ENCODE measurements around the gene PREPL.

The PREPL gene

DNA sequence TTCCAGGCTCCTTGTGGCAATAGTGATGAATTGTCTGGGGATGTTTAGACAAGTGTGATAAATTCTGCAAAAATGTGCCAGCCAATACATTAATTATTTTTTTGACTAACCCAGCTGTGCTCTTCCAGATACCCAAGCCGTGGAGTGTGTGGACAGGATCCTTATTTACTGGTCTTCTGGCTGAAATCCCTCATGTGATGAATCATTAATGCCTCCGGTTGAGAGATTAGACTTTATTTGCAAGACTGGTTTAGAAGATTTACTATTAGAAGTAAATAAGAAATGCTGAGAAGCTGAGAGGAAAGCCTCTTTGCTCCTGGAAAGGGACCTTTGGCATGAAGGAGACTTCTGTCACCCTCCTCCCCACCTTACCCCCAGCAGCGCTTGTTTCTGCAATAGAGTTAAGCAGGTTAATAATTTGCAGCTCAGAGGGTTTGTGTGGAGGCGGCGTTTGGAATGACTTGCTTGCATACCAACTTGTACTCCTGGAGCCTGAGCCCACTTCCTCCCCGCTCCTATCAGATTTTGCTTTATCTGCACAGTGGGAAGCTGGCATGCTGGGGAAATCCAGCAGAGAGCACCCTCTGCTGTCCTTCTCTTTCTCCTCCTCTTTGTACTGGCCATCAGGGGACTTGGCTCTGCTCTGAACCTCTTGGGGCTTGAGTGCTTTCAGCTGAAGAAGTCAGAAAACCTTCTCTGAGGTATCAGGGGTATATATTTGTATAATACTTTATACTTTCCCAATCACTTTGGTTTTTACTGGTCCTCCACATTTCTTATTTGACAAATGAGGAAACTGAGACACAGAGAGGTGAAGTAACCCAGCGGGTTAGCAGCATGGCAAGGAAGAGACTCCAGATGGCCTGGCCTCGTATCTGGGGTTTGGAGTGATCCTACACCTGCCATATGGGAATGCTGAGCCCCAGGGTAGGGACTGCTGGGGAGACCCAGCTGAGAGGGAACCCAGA lies 69.7 kb downstream of the PREPL start:
- DNase-seq, result peak; percentile 24 to 31

GRCh38 chr2:44290261-44290660 lies 71.0 kb downstream of the PREPL start:
- no peak for DNase-seq

DNA sequence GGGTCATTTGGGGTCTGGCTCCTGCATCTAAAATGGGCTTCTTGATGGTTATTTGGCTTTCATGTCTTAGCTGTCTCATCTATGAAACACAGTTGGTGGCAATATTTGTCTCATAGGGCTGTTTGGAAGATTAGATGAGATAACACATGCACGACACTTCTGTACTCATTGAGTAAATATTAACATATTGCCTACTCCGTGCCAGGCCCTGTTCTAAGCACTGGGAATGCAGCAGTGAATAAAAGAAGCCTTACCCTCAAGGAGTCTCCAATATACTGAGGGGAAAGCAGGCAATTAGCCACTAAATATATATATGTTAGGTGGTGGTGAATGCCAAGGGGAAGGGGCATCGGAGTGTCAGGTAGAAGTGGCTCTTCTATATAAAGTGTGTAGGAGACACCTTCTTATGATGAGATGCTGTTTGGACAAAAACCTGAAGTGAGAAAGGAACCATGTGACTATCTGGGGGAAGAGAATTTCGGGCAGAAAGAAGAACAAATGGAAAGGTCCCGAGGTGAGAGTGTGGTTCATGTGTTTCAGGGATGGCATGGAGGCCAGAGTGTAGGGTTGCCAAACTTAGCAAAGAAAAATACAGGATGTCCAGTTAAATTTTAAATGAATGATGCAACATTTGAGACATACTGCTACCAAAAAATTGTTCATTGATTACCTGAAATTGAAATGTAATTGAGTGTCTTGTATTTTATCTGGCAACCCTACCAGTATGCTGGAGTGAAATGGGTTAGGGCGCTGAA lies 74.2 kb downstream of the PREPL start:
- DNase-seq, result no peak

DNA sequence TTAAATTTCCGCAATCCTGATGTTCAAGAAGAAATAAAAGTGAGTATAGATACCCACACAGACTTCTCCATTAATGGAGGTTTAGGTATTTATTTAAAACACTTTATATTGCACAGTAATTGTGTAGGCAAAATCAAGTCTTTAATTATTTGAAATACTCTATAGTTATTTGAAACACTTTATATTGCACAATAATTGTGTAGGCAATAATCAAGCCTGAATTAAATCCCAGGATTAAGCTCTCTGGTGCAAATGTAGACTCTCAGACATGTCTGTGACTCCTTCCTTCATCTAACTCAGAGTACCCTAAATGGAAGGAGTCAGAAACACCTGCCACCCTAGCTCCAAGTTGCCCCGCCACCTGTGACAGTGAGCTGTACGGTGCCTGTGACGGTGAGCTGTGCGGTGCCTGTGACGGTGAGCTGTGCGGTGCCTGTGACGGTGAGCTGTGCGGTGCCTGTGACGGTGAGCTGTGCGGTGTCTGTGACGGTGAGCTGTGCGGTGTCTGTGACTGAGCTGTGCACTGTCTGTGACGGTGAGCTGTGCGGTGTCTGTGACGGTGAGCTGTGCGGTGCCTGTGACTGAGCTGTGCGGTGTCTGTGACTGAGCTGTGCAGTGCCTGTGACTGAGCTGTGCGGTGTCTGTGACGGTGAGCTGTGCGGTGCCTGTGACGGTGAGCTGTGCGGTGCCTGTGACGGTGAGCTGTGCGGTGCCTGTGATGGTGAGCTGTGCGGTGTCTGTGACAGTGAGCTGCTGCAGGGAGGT lies 75.0 kb downstream of the PREPL start:
- DNase-seq, result no peak

- DNase-seq, result no peak
Observed at GRCh38 chr2:44285174-44285573, 76.1 kb downstream of the PREPL start.

DNA sequence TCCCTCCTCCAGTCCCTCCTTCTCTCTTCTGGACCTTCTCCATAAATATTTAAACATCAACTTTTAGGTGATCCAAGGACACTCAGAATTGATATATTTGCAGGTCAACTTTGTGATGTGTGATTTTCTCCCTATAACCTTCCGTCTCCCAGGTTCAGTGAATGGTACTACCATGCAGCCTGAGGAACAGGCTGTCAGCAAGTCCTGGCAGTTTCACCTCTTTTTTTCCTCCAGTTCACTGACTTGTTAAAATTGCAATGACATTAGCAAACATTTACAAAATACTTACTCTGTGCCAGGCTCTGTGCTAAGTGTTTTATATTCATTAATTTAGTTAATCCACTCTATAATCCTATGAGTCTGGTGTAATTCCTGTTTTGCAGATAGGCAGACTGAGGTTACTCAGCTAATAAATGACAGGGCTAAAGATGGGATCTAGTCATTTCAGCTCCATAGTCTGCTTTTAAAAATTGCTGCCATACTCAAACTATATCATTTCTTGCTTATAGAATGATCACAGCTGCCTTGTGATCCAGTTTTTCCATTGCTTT lies 78.1 kb downstream of the PREPL start:
- DNase-seq, result no peak

DNA sequence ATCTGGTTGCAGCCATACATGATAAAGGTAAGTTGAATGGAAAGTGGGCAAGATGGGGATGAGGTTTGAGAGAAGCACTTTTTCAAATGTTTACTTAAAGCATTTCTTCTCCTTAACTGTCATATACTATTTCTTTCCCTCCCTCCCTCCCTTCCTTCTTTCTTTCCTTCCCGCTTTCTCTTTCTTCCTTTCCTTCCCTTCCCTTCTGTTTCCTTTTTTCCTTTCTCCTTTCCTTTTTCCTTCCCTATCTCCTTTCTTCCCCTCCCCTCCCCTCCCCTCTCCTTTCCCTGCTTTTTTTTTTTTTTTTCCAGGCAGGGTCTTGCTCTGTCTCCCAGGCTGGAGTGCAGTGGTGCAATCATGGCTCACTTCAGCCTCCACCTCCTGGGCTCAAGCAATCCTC lies 80.4 kb downstream of the PREPL start:
- no peak for DNase-seq

- no peak for DNase-seq
Observed at GRCh38 chr2:44277541-44277940, 83.8 kb downstream of the PREPL start.

DNA sequence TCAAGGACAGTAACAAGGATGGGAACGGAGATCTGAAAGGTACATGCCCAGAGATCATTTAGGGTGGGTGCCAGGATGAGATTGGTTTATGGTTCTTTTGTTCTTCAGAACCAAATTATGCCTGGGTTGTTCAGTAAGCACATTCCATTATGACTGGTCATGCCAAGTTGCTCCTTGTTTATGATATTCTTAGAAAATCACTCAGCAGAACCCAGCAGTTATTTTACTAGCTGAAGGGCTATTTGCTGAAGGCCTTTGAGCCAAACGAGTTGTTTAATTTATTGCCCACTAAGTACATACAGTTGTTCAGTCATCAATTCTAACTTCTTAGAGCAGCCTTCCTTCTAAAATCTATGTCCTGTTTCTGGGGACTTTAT lies 85.4 kb downstream of the PREPL start:
- DNase-seq, result no peak

DNA sequence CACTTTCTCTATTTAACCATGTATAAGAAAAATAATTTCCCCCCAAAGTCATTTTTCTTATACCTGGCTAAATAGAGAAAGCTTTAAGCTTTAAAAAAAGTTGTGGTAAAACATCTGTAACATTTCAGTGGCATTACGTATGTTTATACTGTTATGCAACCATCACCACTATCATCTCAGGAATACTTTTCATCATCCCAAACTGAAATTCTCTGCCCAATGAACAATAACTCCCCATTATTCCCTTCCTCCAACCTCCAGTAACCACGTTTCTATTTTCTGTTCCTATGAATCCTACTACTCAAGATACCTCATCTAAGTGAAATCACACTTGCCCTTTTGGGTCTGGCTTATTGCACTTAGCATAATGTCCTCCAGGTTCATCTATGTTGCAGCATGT lies 87.7 kb downstream of the PREPL start:
- DNase-seq, result no peak

- no peak for DNase-seq
Observed at GRCh38 chr2:44273076-44273475, 88.2 kb downstream of the PREPL start.

GRCh38 chr2:44271296-44271695 lies 90.0 kb downstream of the PREPL start:
- no peak for DNase-seq

- DNase-seq, result no peak
Observed at GRCh38 chr2:44269831-44270230, 91.5 kb downstream of the PREPL start.

DNA sequence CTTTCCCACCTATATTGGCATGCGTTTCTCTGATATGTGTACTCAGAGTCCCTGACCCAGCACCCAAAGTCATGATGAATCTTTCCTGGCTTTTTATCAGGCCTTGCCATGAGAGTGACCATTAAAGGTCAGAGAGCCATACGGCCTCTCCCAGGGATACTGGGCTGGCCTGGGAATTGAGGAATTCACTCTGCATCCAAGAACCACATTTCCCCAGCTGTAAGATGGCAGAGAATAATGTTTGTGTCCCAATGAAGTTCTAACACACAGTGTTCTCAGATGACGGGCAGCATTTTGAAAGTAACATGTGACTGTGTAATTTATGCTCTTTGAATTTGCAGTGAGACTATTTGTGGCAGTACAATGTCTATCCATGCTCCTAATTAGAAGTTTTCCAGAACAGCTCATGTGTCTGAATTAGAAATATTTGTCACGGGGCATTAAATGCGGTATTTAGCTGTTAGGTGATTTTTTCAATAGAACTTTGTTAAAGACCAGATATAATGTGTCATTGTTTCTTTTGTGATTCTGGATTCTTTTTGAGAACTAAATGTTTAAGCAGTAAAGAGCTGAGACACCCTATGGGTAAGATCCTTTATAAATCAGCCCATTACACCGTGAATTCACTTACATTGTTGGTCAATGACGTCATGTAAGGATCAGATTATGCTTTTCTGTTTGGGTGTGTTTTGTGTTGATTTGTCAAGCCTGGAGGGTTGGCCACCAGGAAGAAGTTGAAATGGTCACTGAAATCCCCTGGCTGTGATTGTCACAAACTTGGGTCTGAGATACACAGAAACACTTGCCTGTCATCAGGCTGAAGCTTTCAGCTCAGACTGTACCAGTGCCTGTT lies 93.3 kb downstream of the PREPL start:
- no peak for DNase-seq

Data from inflammatory macrophage treated with lipopolysaccharide for 1 hour (primary cell).